Keratinocyte (primary cell): ENCODE results near the gene TP53RK.

Experiments used
- EZH2 ChIP-seq: IDR thresholded peaks from one replicate; pipeline ENCODE4 v1.6.1; 2012; ENCODE audit warnings: inconsistent platforms, mild to moderate bottlenecking, low read length, moderate library complexity
- TF ChIP-seq, protein P1 (sequence below), 3 experiments: IDR thresholded peaks in 1 of 3; conservative IDR thresholded peaks in 1 of 3; optimal IDR thresholded peaks in 1 of 3; 2 replicates in 2 of 3; 3 replicates in 1 of 3; pipeline versions ENCODE3 to v1.5.1; 2011; ENCODE audit warnings: low read length in 3 of 3, mild to moderate bottlenecking in 3 of 3, moderate library complexity in 2 of 3, control low read depth in 1 of 3, inconsistent platforms in 1 of 3; ENCODE audit not compliant: insufficient read depth in 2 of 3; ENCODE audit errors: extremely low read depth in 1 of 3

DNA sequence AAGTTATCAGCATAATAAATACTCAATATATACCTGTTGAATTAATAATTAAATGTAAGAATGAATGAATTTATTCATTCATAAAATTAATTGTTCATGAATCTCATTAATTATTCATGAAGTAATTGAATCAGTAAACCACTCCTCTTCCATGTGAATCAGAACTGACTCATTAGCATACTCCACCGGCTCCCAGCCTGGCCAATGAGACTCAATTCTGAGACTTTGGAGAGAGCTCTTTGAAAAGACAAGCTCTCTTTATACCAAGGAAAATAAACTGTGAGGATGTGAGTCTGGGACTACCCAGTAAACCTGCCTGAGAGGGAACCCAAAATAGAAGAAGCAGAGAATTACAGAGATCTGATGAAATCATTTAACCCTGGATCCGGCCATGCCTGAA is 11.8 kb upstream of the TP53RK start:
- TF ChIP-seq, protein P1, sequence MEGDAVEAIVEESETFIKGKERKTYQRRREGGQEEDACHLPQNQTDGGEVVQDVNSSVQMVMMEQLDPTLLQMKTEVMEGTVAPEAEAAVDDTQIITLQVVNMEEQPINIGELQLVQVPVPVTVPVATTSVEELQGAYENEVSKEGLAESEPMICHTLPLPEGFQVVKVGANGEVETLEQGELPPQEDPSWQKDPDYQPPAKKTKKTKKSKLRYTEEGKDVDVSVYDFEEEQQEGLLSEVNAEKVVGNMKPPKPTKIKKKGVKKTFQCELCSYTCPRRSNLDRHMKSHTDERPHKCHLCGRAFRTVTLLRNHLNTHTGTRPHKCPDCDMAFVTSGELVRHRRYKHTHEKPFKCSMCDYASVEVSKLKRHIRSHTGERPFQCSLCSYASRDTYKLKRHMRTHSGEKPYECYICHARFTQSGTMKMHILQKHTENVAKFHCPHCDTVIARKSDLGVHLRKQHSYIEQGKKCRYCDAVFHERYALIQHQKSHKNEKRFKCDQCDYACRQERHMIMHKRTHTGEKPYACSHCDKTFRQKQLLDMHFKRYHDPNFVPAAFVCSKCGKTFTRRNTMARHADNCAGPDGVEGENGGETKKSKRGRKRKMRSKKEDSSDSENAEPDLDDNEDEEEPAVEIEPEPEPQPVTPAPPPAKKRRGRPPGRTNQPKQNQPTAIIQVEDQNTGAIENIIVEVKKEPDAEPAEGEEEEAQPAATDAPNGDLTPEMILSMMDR (optimal IDR thresholded peaks at IDR 0.05 in 1 of 3, IDR thresholded peaks at IDR 0.05 in 1 of 3, conservative IDR thresholded peaks at IDR 0.05 in 1 of 3; ENCODE audit: extremely low read depth in 1 of 3, insufficient read depth in 2 of 3, low read length in 3 of 3), result no peak
- TF ChIP-seq EZH2, result no peak
